Hepatocyte (in vitro differentiated cells): ENCODE data around the gene ZNF432. TPM values are rescaled to one million over a fixed set of nuclear protein-coding genes. Genes with fewer than 3 reads are reported as not detected.
A peak's percentile ranks its signal among the peaks of the same experiment; 100 is the strongest.

ENCODE experiments used
- DNase-seq: peaks from one replicate; pipeline ENCODE4 v3.0.0-alpha.2; 2016; ENCODE audit warnings: low spot score
- H2AFZ ChIP-seq: fragments of 200-600 bp; sonication (generic); 2 replicates; pipeline ENCODE4 v1.6.0; 2016; ENCODE audit warnings: antibody characterized with exemption, mild to moderate bottlenecking
- H3K27ac ChIP-seq: fragments of 200-600 bp; sonication (generic); 2 replicates; pipeline ENCODE4 v1.5.1; 2016; ENCODE audit warnings: mild to moderate bottlenecking
- H3K27me3 ChIP-seq: fragments of 200-600 bp; sonication (generic); 2 replicates; pipeline ENCODE4 v1.6.1; 2016
- H3K36me3 ChIP-seq: fragments of 200-600 bp; sonication (generic); replicated peaks from 2 replicates; pipeline ENCODE4 v1.5.1; 2016; ENCODE audit warnings: low read depth; ENCODE audit not compliant: insufficient read depth
- H3K4me1 ChIP-seq: fragments of 200-600 bp; sonication (generic); 2 replicates; pipeline ENCODE4 v1.5.1; 2016; ENCODE audit warnings: mild to moderate bottlenecking, moderate library complexity; ENCODE audit not compliant: insufficient read depth
- H3K4me2 ChIP-seq: fragments of 200-600 bp; sonication (generic); 2 replicates; pipeline ENCODE4 v1.6.0; 2016
- H3K4me3 ChIP-seq: fragments of 200-600 bp; sonication (generic); 2 replicates; pipeline ENCODE4 v1.5.1; 2016; ENCODE audit warnings: mild to moderate bottlenecking
- H3K79me2 ChIP-seq: fragments of 200-600 bp; sonication (generic); 2 replicates; pipeline ENCODE4 v1.6.0; 2017; ENCODE audit warnings: mild to moderate bottlenecking
- H3K9me2 ChIP-seq: fragments of 200-600 bp; sonication (generic); replicated peaks from 2 replicates; pipeline ENCODE4 v1.6.0; 2017; ENCODE audit warnings: mild to moderate bottlenecking; ENCODE audit not compliant: insufficient read depth
- H3K9me3 ChIP-seq: fragments of 200-600 bp; sonication (generic); 2 replicates; pipeline ENCODE4 v1.5.1; 2016; ENCODE audit warnings: low read depth, mild to moderate bottlenecking
- H4K20me1 ChIP-seq: fragments of 200-600 bp; sonication (generic); 2 replicates; pipeline ENCODE4 v1.6.0; 2016; ENCODE audit warnings: mild to moderate bottlenecking; ENCODE audit not compliant: insufficient read depth, poor library complexity, severe bottlenecking
- CTCF ChIP-seq: fragments of 200-600 bp; sonication (generic); IDR thresholded peaks from 2 replicates; pipeline ENCODE4 v1.5.1; 2016; ENCODE audit warnings: antibody characterized with exemption, mild to moderate bottlenecking; ENCODE audit not compliant: poor library complexity
- EZH2 ChIP-seq: fragments of 200-600 bp; sonication (generic); IDR thresholded peaks from 2 replicates; pipeline ENCODE4 v1.6.1; 2016; ENCODE audit warnings: antibody characterized with exemption, mild to moderate bottlenecking, borderline replicate concordance
- EZH2phosphoT487 ChIP-seq: fragments of 200-600 bp; sonication (generic); IDR thresholded peaks from one replicate; pipeline ENCODE4 v1.6.1; 2018; ENCODE audit warnings: antibody characterized with exemption, mild to moderate bottlenecking, low read depth, moderate library complexity; ENCODE audit not compliant: unreplicated experiment, severe bottlenecking
- WGBS: methylation state at CpG from one replicate; pipeline ENCODE4 v1.1.6; 2016; ENCODE audit warnings: low lambda C conversion rate; ENCODE audit errors: missing lambda C conversion rate; 5-methylcytosine and 5-hydroxymethylcytosine counted together
- polyA plus RNA-seq: library from polyadenylated mRNA; unstranded; fragments of >200 nt; fragmentation: Nextera tagmentation; extraction: Ambion mirVana; gene quantifications from 2 replicates; pipeline ENCODE4 v1.2.1, GENCODE V29; 2016
- total RNA-seq: library from RNA; depleted of rRNA; stranded (reverse); fragments of >200 nt; gene quantifications from 2 replicates; pipeline ENCODE4 v1.2.3, GENCODE V29; 2014

ZNF432 gene
- total and polyA plus RNA-seq, 2 experiments from 2014 or later: 3.4 to 10.1 TPM

GRCh38 chr19:52094526-52095130 lies 46.0 kb upstream of the ZNF432 start:
- H3K36me3 ChIP-seq: peaks cover 15% of the 10 kb centered on the region

GRCh38 chr19:52086481-52086880 lies 37.8 kb upstream of the ZNF432 start:
- no peak overlapping the region for H3K4me2 ChIP-seq
- H3K36me3 ChIP-seq: peaks cover 10% of the 10 kb centered on the region
- TF ChIP-seq CTCF (no peak), EZH2 (no peak), EZH2phosphoT487 (no peak)
- H3K27ac ChIP-seq: no peak overlapping the region
- peaks cover 27% of the 10 kb centered on the region for H3K9me3 ChIP-seq
- peaks cover 36% of the 10 kb centered on the region for H3K79me2 ChIP-seq
- no peaks in the 10 kb centered on the region for H3K27me3 ChIP-seq
- no peak overlapping the region for H2AFZ ChIP-seq
- no peaks in the 10 kb centered on the region for H3K9me2 ChIP-seq
- no peak overlapping the region for H3K4me3 ChIP-seq
- H4K20me1 ChIP-seq: no peaks in the 10 kb centered on the region
- DNase-seq: no peak
- H3K4me1 ChIP-seq: no peaks in the 10 kb centered on the region

More at GRCh38 chr19:52094526-52095130, 46.0 kb upstream of the ZNF432 start:
- Histone ChIP-seq H3K27me3 (no peaks in the 10 kb centered on the region), H3K9me3 (peaks cover 26% of the 10 kb centered on the region), H3K79me2 (peaks cover 51% of the 10 kb centered on the region), H3K4me1 (peaks cover 7% of the 10 kb centered on the region), H2AFZ (peak overlapping the region; percentile 77), H3K9me2 (no peaks in the 10 kb centered on the region), H3K4me2 (peak overlapping the region; percentile 93), H4K20me1 (no peaks in the 10 kb centered on the region), H3K27ac (peak overlapping the region; percentile 93), H3K4me3 (peak overlapping the region; percentile 67)
- peak; percentile 6 for DNase-seq
- no peak for TF ChIP-seq CTCF
- no peak for TF ChIP-seq EZH2
- TF ChIP-seq EZH2phosphoT487: no peak
- 2% methylated on average over 12 of the region's 12 CpGs for WGBS

GRCh38 chr19:52070496-52070895 lies 21.9 kb upstream of the ZNF432 start:
- H3K9me3 ChIP-seq: peaks cover 74% of the 10 kb centered on the region
- WGBS: 94% methylated on average over 5 of the region's 5 CpGs
- H3K9me2 ChIP-seq: no peaks in the 10 kb centered on the region
- no peak overlapping the region for H3K27ac ChIP-seq
- peaks cover 25% of the 10 kb centered on the region for H3K36me3 ChIP-seq
- no peak overlapping the region for H2AFZ ChIP-seq
- H3K4me3 ChIP-seq: no peak overlapping the region
- H3K79me2 ChIP-seq: peaks cover 7% of the 10 kb centered on the region
- DNase-seq: no peak
- H3K4me1 ChIP-seq: no peaks in the 10 kb centered on the region
- no peaks in the 10 kb centered on the region for H3K27me3 ChIP-seq
- no peaks in the 10 kb centered on the region for H4K20me1 ChIP-seq
- H3K4me2 ChIP-seq: no peak overlapping the region
- TF ChIP-seq EZH2phosphoT487 (no peak), EZH2 (no peak), CTCF (no peak)

GRCh38 chr19:52069653-52070052 lies 21.0 kb upstream of the ZNF432 start:
- Histone ChIP-seq H2AFZ (no peak overlapping the region), H3K4me3 (no peak overlapping the region), H3K9me2 (no peaks in the 10 kb centered on the region), H3K36me3 (peaks cover 22% of the 10 kb centered on the region), H3K79me2 (peaks cover 7% of the 10 kb centered on the region), H4K20me1 (no peaks in the 10 kb centered on the region), H3K9me3 (peaks cover 82% of the 10 kb centered on the region), H3K27me3 (no peaks in the 10 kb centered on the region), H3K27ac (no peak overlapping the region), H3K4me1 (no peaks in the 10 kb centered on the region), H3K4me2 (no peak overlapping the region)
- WGBS: 90% methylated on average over 2 of the region's 2 CpGs
- TF ChIP-seq EZH2phosphoT487: no peak
- TF ChIP-seq EZH2: no peak
- no peak for TF ChIP-seq CTCF
- no peak for DNase-seq
